Measurements from ENCODE around the gene MAGEA8. TPM values are rescaled to one million over a fixed set of nuclear protein-coding genes. Genes with fewer than 3 reads are reported as not detected.

The MAGEA8 gene
- total RNA-seq, 1 experiment from 2014 or later, result not detected

- Histone ChIP-seq H3K27ac (ENCODE audit: low read depth, low read length, poor library complexity, severe bottlenecking) (no peak overlapping the region), H3K4me3 (ENCODE audit: low read depth, low read length, poor library complexity, severe bottlenecking) (no peak overlapping the region), H3K36me3 (ENCODE audit: insufficient read depth, low read length, poor library complexity, severe bottlenecking) (no peaks in the 10 kb centered on the region), H3K4me1 (ENCODE audit: insufficient read depth, low read length, poor library complexity, severe bottlenecking) (no peaks in the 10 kb centered on the region), H3K27me3 (replicated peaks; ENCODE audit: insufficient read depth, low read depth, low read length, poor library complexity) (no peaks in the 10 kb centered on the region), H3K9me3 (ENCODE audit: low read depth, low read length, poor library complexity, severe bottlenecking) (no peaks in the 10 kb centered on the region)
- ChIA-PET POLR2A (ENCODE audit: low non-redundant PET) (no interaction called here), CTCF (no interaction called here)
- no TSS peak for BruUV-seq (replicated peaks)
- no peak for DNase-seq (ENCODE audit: low spot score)
- intact Hi-C loops (cut with micrococcal nuclease; ENCODE audit: unreplicated experiment), result no loop called here
- no peak for TF ChIP-seq CTCF (conservative IDR thresholded peaks at IDR 0.05; ENCODE audit: low read depth, low read length)
- TF ChIP-seq EZH2 (IDR thresholded peaks at IDR 0.05; ENCODE audit: borderline replicate concordance, low read depth, low read length, poor library complexity, severe bottlenecking), result no peak
Measured at GRCh38 chrX:149851864-149852263, 29.1 kb upstream of the MAGEA8 start.

GRCh38 chrX:149853925-149854324 lies 27.1 kb upstream of the MAGEA8 start:
- no peaks in the 10 kb centered on the region for H3K4me1 ChIP-seq (ENCODE audit: insufficient read depth, low read length, poor library complexity, severe bottlenecking)
- no peak overlapping the region for H3K27ac ChIP-seq (ENCODE audit: low read depth, low read length, poor library complexity, severe bottlenecking)
- intact Hi-C loops (cut with micrococcal nuclease; ENCODE audit: unreplicated experiment), result no loop called here
- no peak for DNase-seq (ENCODE audit: low spot score)
- no peaks in the 10 kb centered on the region for H3K27me3 ChIP-seq (replicated peaks; ENCODE audit: insufficient read depth, low read depth, low read length, poor library complexity)
- no TSS peak for BruUV-seq (replicated peaks)
- ChIA-PET POLR2A (ENCODE audit: low non-redundant PET) (no interaction called here), CTCF (no interaction called here)
- no peak for TF ChIP-seq EZH2 (IDR thresholded peaks at IDR 0.05; ENCODE audit: borderline replicate concordance, low read depth, low read length, poor library complexity, severe bottlenecking)
- TF ChIP-seq CTCF (conservative IDR thresholded peaks at IDR 0.05; ENCODE audit: low read depth, low read length), result no peak
- no peaks in the 10 kb centered on the region for H3K9me3 ChIP-seq (ENCODE audit: low read depth, low read length, poor library complexity, severe bottlenecking)
- no peak overlapping the region for H3K4me3 ChIP-seq (ENCODE audit: low read depth, low read length, poor library complexity, severe bottlenecking)
- H3K36me3 ChIP-seq (ENCODE audit: insufficient read depth, low read length, poor library complexity, severe bottlenecking), result no peaks in the 10 kb centered on the region

- POLR2A ChIA-PET (ENCODE audit: low non-redundant PET), result no interaction called here
Measured at GRCh38 chrX:149858592-149858991, 22.4 kb upstream of the MAGEA8 start.

More at GRCh38 chrX:149858592-149858991, 22.4 kb upstream of the MAGEA8 start:
- no peaks in the 10 kb centered on the region for H3K4me1 ChIP-seq (ENCODE audit: insufficient read depth, low read length, poor library complexity, severe bottlenecking)
- peaks cover 4% of the 10 kb centered on the region for H3K9me3 ChIP-seq (ENCODE audit: low read depth, low read length, poor library complexity, severe bottlenecking)
- no TSS peak for BruUV-seq (replicated peaks)
- intact Hi-C loops (cut with micrococcal nuclease; ENCODE audit: unreplicated experiment), result no loop called here
- no peaks in the 10 kb centered on the region for H3K36me3 ChIP-seq (ENCODE audit: insufficient read depth, low read length, poor library complexity, severe bottlenecking)
- no peaks in the 10 kb centered on the region for H3K27me3 ChIP-seq (replicated peaks; ENCODE audit: insufficient read depth, low read depth, low read length, poor library complexity)
- no peak overlapping the region for H3K27ac ChIP-seq (ENCODE audit: low read depth, low read length, poor library complexity, severe bottlenecking)
- CTCF ChIA-PET, result no interaction called here
- H3K4me3 ChIP-seq (ENCODE audit: low read depth, low read length, poor library complexity, severe bottlenecking), result no peak overlapping the region
- TF ChIP-seq EZH2 (IDR thresholded peaks at IDR 0.05; ENCODE audit: borderline replicate concordance, low read depth, low read length, poor library complexity, severe bottlenecking) (no peak), CTCF (conservative IDR thresholded peaks at IDR 0.05; ENCODE audit: low read depth, low read length) (no peak)
- no peak for DNase-seq (ENCODE audit: low spot score)
